Measurements from ENCODE around the gene HIVEP3.

- TF ChIP-seq CTCF (IDR thresholded peaks at IDR 0.05) (no peak), EZH2 (IDR thresholded peaks at IDR 0.05) (no peak), EZH2phosphoT487 (IDR thresholded peaks at IDR 0.05) (no peak)
These were observed 74.5 kb downstream of the HIVEP3 start for GRCh38 chr1:41844255-41844654.
